GM21619 (cell line): ENCODE data around the gene LRRC75A.
"Not testable (repeated sequence)": the region's sequence is repeated elsewhere in the genome, so short reads cannot be mapped to it uniquely, and the experiment has no call there.

Experiments used
- ATAC-seq: cut with Tn5 transposase; IDR thresholded peaks from one replicate; pipeline ENCODE4 v1.9.1; 2021; ENCODE audit not compliant: unreplicated experiment

Gene LRRC75A

GRCh38 chr17:16407911-16408588 lies 83.9 kb downstream of the LRRC75A start:
- peak; percentile 86 for ATAC-seq

GRCh38 chr17:16406742-16407674 lies 85.0 kb downstream of the LRRC75A start:
- no peak for ATAC-seq

- not testable (repeated sequence) for ATAC-seq
Observed at GRCh38 chr17:16403847-16404246, 88.1 kb downstream of the LRRC75A start.

GRCh38 chr17:16398270-16399267 lies 93.4 kb downstream of the LRRC75A start:
- peak; percentile 80 for ATAC-seq

- not testable (repeated sequence) for ATAC-seq
Observed at GRCh38 chr17:16396693-16397092, 95.3 kb downstream of the LRRC75A start.

GRCh38 chr17:16395887-16396286 lies 96.1 kb downstream of the LRRC75A start:
- not testable (repeated sequence) for ATAC-seq

- not testable (repeated sequence) for ATAC-seq
Observed at GRCh38 chr17:16392491-16392890, 99.5 kb downstream of the LRRC75A start.
